Liver (tissue), 10 donors: ENCODE results near the gene RFC2. TPM values are rescaled to one million over a fixed set of nuclear protein-coding genes. Genes with fewer than 3 reads are reported as not detected.
A peak's percentile ranks its signal among the peaks of the same experiment; 100 is the strongest.

Experiments used
- DNase-seq: peaks from one replicate; pipeline ENCODE4 v3.0.0-alpha.2; 2017; ENCODE audit warnings: low spot score
- H3K27ac ChIP-seq, 2 donors: one replicate each; pipeline ENCODE4 v1.7.0; 2013; ENCODE audit warnings: inconsistent platforms in 2 of 2, low read length in 2 of 2, control low read depth in 1 of 2, low read depth in 1 of 2, mild to moderate bottlenecking in 1 of 2
- H3K27me3 ChIP-seq, 4 donors: one replicate each; pipeline versions ENCODE4 v1.6.1 to v1.7.0; 2013; ENCODE audit warnings: low read length in 3 of 4, inconsistent platforms in 1 of 4, mild to moderate bottlenecking in 1 of 4, moderate library complexity in 1 of 4; ENCODE audit not compliant: control insufficient read depth in 4 of 4, insufficient read depth in 4 of 4
- H3K36me3 ChIP-seq, 4 donors: one replicate each; pipeline versions ENCODE4 v1.6.1 to v1.7.0; 2013; ENCODE audit warnings: low read length in 3 of 4, mild to moderate bottlenecking in 3 of 4, low read depth in 1 of 4, moderate library complexity in 1 of 4; ENCODE audit not compliant: control insufficient read depth in 4 of 4, insufficient read depth in 3 of 4
- H3K4me1 ChIP-seq, 4 donors: one replicate each; pipeline versions ENCODE4 v1.6.1 to v1.7.0; 2013; ENCODE audit warnings: low read length in 3 of 4, mild to moderate bottlenecking in 3 of 4, moderate library complexity in 1 of 4; ENCODE audit not compliant: control insufficient read depth in 4 of 4, insufficient read depth in 4 of 4
- H3K4me3 ChIP-seq, 3 donors: one replicate each; pipeline versions ENCODE4 v1.6.1 to v1.7.0; 2013; ENCODE audit warnings: low read length in 3 of 3, control low read depth in 1 of 3, low read depth in 1 of 3, mild to moderate bottlenecking in 1 of 3
- H3K9ac ChIP-seq, 2 donors: one replicate each; pipeline ENCODE4 v1.7.0; 2013; ENCODE audit warnings: low read length in 2 of 2, mild to moderate bottlenecking in 2 of 2, moderate library complexity in 2 of 2, control low read depth in 1 of 2, low read depth in 1 of 2
- H3K9me3 ChIP-seq, 4 donors: one replicate each; pipeline versions ENCODE4 v1.6.1 to v1.7.0; 2013; ENCODE audit warnings: low read length in 3 of 4; ENCODE audit not compliant: control insufficient read depth in 4 of 4
- GABPA ChIP-seq, 2 donors: IDR thresholded peaks in 1 of 2; conservative IDR thresholded peaks in 1 of 2; 2 replicates each; pipeline ENCODE4 v1.6.1; 2016; ENCODE audit warnings: antibody characterized with exemption in 2 of 2, mild to moderate bottlenecking in 1 of 2, moderate library complexity in 1 of 2
- HNF4A ChIP-seq, 2 donors: conservative IDR thresholded peaks; 2 replicates each; pipeline ENCODE4 v1.6.1; 2016; ENCODE audit warnings: antibody characterized with exemption in 2 of 2, mild to moderate bottlenecking in 2 of 2
- HNF4G ChIP-seq: IDR thresholded peaks from 2 replicates; pipeline ENCODE4 v1.6.1; 2016; ENCODE audit warnings: antibody characterized with exemption
- NR2F2 ChIP-seq: IDR thresholded peaks from 2 replicates; pipeline ENCODE4 v1.6.1; 2016; ENCODE audit warnings: antibody characterized with exemption
- SP1 ChIP-seq: IDR thresholded peaks from 2 replicates; pipeline ENCODE4 v1.6.1; 2018; ENCODE audit warnings: antibody characterized with exemption, mild to moderate bottlenecking
- TAF1 ChIP-seq: conservative IDR thresholded peaks from 2 replicates; pipeline ENCODE4 v1.6.1; 2016; ENCODE audit warnings: antibody characterized with exemption, mild to moderate bottlenecking
- YY1 ChIP-seq: IDR thresholded peaks from 2 replicates; pipeline ENCODE4 v1.6.1; 2016; ENCODE audit warnings: antibody characterized with exemption, mild to moderate bottlenecking
- WGBS: extraction: QIAGEN DNeasy Blood & Tissue Kit; methylation state at CpG from one replicate; pipeline ENCODE4 v1.1.7; 2013; 5-methylcytosine and 5-hydroxymethylcytosine counted together
- polyA plus RNA-seq, 2 donors: library from polyadenylated mRNA; stranded (reverse) in 1 of 2; unstranded in 1 of 2; fragments of 200-250 nt in 1 of 2; fragments of >200 nt in 1 of 2; fragmentation: Nextera tagmentation in 1 of 2; extraction: Ambion mirVana in 1 of 2; gene quantifications; one replicate each; pipeline versions ENCODE4 v1.2.1 to v1.2.3, GENCODE V29; 2013 to 2015
- small RNA-seq: library from RNA; depleted of rRNA; stranded (forward); fragments of <200 nt; gene quantifications from one replicate; pipeline ENCODE3, GENCODE V24; 2014
- total RNA-seq, 2 donors: library from RNA; depleted of rRNA; stranded (reverse); fragments of >200 nt; gene quantifications; one replicate each; pipeline ENCODE4 v1.2.3, GENCODE V29; 2014
- TF ChIP-seq, protein P1 (sequence below): IDR thresholded peaks from 2 replicates; pipeline ENCODE4 v1.6.1; 2016; ENCODE audit warnings: antibody characterized with exemption, mild to moderate bottlenecking
- TF ChIP-seq, protein P2 (sequence below): fragments of 150-350 bp; IDR thresholded peaks from 2 replicates; pipeline ENCODE4 v1.5.1; 2017; ENCODE audit warnings: improper control_type of control experiment, low read depth, low read length; ENCODE audit not compliant: missing input control
- donor health status: healthy.
- donor health status: healthy.
- donor health status: healthy.
- donor health status: healthy.
- donor health status: healthy.

The RFC2 gene
- total and polyA plus RNA-seq, 4 donors, result 12.8 to 23.8 (median 14.8) TPM

DNA sequence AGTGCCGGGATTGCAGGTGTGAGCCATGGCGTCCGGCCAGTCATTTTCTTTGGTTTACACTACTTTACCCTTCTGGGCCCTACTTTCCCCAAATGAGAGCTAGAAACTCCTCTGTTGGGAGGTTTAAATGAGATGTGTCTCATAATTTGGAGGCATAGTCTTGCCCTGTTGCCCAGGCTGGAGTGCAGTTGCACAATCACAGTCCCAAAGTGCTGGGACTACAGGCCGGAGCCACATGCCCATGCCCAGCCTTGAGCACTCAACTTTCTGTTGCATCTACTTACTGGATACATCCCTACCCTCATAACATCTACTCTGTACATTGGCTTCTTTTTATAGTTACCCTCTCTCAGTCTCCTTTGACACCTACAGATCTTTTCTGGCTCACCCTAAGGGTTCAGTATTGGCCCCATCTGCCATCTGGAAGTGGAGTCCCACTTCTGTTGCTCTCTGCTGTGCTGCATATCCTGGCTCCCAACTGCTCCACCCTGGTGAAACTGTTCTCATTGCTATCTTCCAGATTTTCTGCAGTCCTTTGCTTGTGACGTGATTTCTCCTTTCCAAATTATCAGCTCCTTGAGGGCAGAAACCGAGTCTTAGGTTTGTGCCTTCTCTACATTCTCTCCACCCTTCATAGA, 71.6 kb downstream of the RFC2 start:
- Histone ChIP-seq H3K4me1 (peaks cover 17 to 64% (median 48%) of the 10 kb centered on the region in 4 donors), H3K27ac (peak overlapping the region in 1 of 2 donors; percentile 29), H3K9me3 (no peaks in the 10 kb centered on the region), H3K9ac (no peak overlapping the region), H3K27me3 (no peaks in the 10 kb centered on the region), H3K4me3 (no peak overlapping the region), H3K36me3 (peaks cover 2 to 5% (median 4%) of the 10 kb centered on the region in 4 donors)
- TF ChIP-seq HNF4A (conservative IDR thresholded peaks at IDR 0.05) (peak; percentile 46 to 56), GABPA (IDR thresholded peaks at IDR 0.05 in 1 of 2, conservative IDR thresholded peaks at IDR 0.05 in 1 of 2) (no peak)
- DNase-seq, result no peak
- WGBS, result 73% methylated on average over 6 of the region's 6 CpGs

DNA sequence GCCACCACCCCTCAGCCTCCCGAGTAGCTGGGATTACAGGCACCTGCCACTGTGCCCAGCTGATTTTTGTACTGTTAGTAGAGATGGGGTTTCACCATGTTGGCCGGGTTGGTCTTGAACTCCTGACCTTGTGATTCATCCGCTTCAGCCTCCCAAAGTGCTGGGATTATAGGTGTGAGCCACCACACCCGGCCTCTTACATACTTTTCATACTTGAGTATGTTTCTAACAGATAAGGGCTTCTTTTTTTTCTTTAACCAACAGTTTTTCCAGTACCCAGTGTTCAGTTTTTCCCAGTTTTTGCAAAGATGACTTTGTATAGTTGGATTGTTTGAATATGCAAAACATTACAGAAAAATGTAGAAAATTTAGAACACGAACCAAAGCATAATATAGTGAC, 72.4 kb downstream of the RFC2 start:
- TF ChIP-seq TAF1, result no peak
- no peak for TF ChIP-seq HNF4A (conservative IDR thresholded peaks at IDR 0.05)
- TF ChIP-seq NR2F2, result no peak
- no peak for TF ChIP-seq HNF4G
- TF ChIP-seq, protein P1, sequence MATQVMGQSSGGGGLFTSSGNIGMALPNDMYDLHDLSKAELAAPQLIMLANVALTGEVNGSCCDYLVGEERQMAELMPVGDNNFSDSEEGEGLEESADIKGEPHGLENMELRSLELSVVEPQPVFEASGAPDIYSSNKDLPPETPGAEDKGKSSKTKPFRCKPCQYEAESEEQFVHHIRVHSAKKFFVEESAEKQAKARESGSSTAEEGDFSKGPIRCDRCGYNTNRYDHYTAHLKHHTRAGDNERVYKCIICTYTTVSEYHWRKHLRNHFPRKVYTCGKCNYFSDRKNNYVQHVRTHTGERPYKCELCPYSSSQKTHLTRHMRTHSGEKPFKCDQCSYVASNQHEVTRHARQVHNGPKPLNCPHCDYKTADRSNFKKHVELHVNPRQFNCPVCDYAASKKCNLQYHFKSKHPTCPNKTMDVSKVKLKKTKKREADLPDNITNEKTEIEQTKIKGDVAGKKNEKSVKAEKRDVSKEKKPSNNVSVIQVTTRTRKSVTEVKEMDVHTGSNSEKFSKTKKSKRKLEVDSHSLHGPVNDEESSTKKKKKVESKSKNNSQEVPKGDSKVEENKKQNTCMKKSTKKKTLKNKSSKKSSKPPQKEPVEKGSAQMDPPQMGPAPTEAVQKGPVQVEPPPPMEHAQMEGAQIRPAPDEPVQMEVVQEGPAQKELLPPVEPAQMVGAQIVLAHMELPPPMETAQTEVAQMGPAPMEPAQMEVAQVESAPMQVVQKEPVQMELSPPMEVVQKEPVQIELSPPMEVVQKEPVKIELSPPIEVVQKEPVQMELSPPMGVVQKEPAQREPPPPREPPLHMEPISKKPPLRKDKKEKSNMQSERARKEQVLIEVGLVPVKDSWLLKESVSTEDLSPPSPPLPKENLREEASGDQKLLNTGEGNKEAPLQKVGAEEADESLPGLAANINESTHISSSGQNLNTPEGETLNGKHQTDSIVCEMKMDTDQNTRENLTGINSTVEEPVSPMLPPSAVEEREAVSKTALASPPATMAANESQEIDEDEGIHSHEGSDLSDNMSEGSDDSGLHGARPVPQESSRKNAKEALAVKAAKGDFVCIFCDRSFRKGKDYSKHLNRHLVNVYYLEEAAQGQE, result no peak
- TF ChIP-seq, protein P2, sequence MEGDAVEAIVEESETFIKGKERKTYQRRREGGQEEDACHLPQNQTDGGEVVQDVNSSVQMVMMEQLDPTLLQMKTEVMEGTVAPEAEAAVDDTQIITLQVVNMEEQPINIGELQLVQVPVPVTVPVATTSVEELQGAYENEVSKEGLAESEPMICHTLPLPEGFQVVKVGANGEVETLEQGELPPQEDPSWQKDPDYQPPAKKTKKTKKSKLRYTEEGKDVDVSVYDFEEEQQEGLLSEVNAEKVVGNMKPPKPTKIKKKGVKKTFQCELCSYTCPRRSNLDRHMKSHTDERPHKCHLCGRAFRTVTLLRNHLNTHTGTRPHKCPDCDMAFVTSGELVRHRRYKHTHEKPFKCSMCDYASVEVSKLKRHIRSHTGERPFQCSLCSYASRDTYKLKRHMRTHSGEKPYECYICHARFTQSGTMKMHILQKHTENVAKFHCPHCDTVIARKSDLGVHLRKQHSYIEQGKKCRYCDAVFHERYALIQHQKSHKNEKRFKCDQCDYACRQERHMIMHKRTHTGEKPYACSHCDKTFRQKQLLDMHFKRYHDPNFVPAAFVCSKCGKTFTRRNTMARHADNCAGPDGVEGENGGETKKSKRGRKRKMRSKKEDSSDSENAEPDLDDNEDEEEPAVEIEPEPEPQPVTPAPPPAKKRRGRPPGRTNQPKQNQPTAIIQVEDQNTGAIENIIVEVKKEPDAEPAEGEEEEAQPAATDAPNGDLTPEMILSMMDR, result no peak
- no peak for TF ChIP-seq SP1
- no peak for TF ChIP-seq YY1
- Histone ChIP-seq H3K9ac (no peak overlapping the region), H3K27ac (no peak overlapping the region), H3K36me3 (peaks cover 3 to 5% (median 4%) of the 10 kb centered on the region in 4 donors), H3K4me3 (no peak overlapping the region), H3K9me3 (no peaks in the 10 kb centered on the region), H3K4me1 (peaks cover 17 to 70% (median 50%) of the 10 kb centered on the region in 4 donors), H3K27me3 (no peaks in the 10 kb centered on the region)
- no peak for DNase-seq
- WGBS, result 73% methylated on average over 5 of the region's 5 CpGs

Small RNA genes within 50 kb of the gene (small RNA-seq; reads per million reads assigned to genes)
- gene MIR590, result 0.73 reads per million, percentile 70 among the genes with 10 or more reads in this experiment

Other genes starting within 250 kb of the RFC2 start
- 10 to 100 TPM in 1 of 2 donors, 1 to 10 TPM in 1; 8.7 to 16.3 TPM for gene ELN, start 226.2 kb downstream of the RFC2 start, total RNA-seq
- 10 to 100 TPM in 1 of 2 donors, 1 to 10 TPM in 1; 2.7 to 10.6 TPM for gene ELN, start 226.2 kb downstream of the RFC2 start, polyA plus RNA-seq
- gene LIMK1, start 170.6 kb downstream of the RFC2 start, total RNA-seq, result 1 to 10 TPM; 3.6 to 4.1 TPM
- 1 to 10 TPM in 1 of 2 donors, under 1 TPM in 1; 0.63 to 3.3 TPM for gene LIMK1, start 170.6 kb downstream of the RFC2 start, polyA plus RNA-seq
- gene EIF4H, start 80.0 kb downstream of the RFC2 start, total RNA-seq, result 100 to 1,000 TPM; 165 to 166 TPM
- gene EIF4H, start 80.0 kb downstream of the RFC2 start, polyA plus RNA-seq, result 100 to 1,000 TPM in 1 of 2 donors, 10 to 100 TPM in 1; 81.6 to 139 TPM
- 1 to 10 TPM; 7.2 to 8.3 TPM for gene LAT2, start 44.4 kb downstream of the RFC2 start, total RNA-seq
- 1 to 10 TPM; 4.8 to 5.3 TPM for gene LAT2, start 44.4 kb downstream of the RFC2 start, polyA plus RNA-seq
- gene CLIP2, start 35.0 kb upstream of the RFC2 start, total RNA-seq, result 1 to 10 TPM; 3.4 to 6.3 TPM
- 1 to 10 TPM; 1.4 to 1.5 TPM for gene CLIP2, start 35.0 kb upstream of the RFC2 start, polyA plus RNA-seq
- 1 to 10 TPM; 2.0 to 3.3 TPM for gene GTF2IRD1, start 199.5 kb upstream of the RFC2 start, total RNA-seq
- 1 to 10 TPM; 3.3 to 7.4 TPM for gene GTF2IRD1, start 199.5 kb upstream of the RFC2 start, polyA plus RNA-seq